Neuronal stem cell (in vitro differentiated cells): ENCODE measurements around the gene NSUN4.

Experiments used
- DNase-seq: peaks from one replicate; pipeline ENCODE4 v3.0.0-alpha.2; 2013; ENCODE audit warnings: low spot score
- H2AFZ ChIP-seq: one replicate; pipeline ENCODE4 v1.6.1; 2013; ENCODE audit warnings: mild to moderate bottlenecking, low read length, inconsistent platforms
- H2AK5ac ChIP-seq: 2 replicates; pipeline ENCODE4 v1.6.1; 2013; ENCODE audit warnings: low read depth, mild to moderate bottlenecking, inconsistent platforms, low read length, moderate library complexity, mixed read lengths
- H2BK120ac ChIP-seq: 2 replicates; pipeline ENCODE4 v1.6.1; 2013; ENCODE audit warnings: low read depth, mild to moderate bottlenecking, inconsistent platforms, low read length, moderate library complexity, mixed read lengths
- H2BK12ac ChIP-seq: one replicate; pipeline ENCODE4 v1.6.1; 2013; ENCODE audit warnings: low read length, inconsistent platforms
- H2BK15ac ChIP-seq: 2 replicates; pipeline ENCODE4 v1.6.1; 2013; ENCODE audit warnings: mild to moderate bottlenecking, low read length, inconsistent platforms, mixed read lengths
- H2BK5ac ChIP-seq: one replicate; pipeline ENCODE4 v1.6.1; 2013; ENCODE audit warnings: inconsistent platforms, mild to moderate bottlenecking, low read length, moderate library complexity
- H3K14ac ChIP-seq: one replicate; pipeline ENCODE4 v1.6.1; 2013; ENCODE audit warnings: low read length, inconsistent platforms
- H3K18ac ChIP-seq: 2 replicates; pipeline ENCODE4 v1.6.1; 2013; ENCODE audit warnings: low read length, inconsistent platforms
- H3K23ac ChIP-seq: 2 replicates; pipeline ENCODE4 v1.6.1; 2013; ENCODE audit warnings: low read depth, mild to moderate bottlenecking, mixed read lengths, low read length, inconsistent platforms; ENCODE audit not compliant: poor library complexity
- H3K27ac ChIP-seq: replicated peaks from 3 replicates; pipeline ENCODE4 v1.5.1; 2013; ENCODE audit warnings: low read length, inconsistent platforms
- H3K27me3 ChIP-seq, 3 experiments: 2 replicates each; pipeline ENCODE4 v1.6.1; 2013; ENCODE audit warnings: low read length in 3 of 3, mild to moderate bottlenecking in 2 of 3, inconsistent platforms in 1 of 3, low read depth in 1 of 3, mixed read lengths in 1 of 3, moderate library complexity in 1 of 3; ENCODE audit not compliant: control insufficient read depth in 3 of 3, insufficient read depth in 3 of 3
- H3K36me3 ChIP-seq, 2 donors: replicated peaks in 1 of 2; 2 replicates each; pipeline ENCODE4 v1.6.1; 2013; ENCODE audit warnings: low read length in 2 of 2; ENCODE audit not compliant: control insufficient read depth in 2 of 2, insufficient read depth in 2 of 2
- H3K4ac ChIP-seq: 2 replicates; pipeline ENCODE4 v1.6.1; 2013; ENCODE audit warnings: inconsistent platforms, mild to moderate bottlenecking, low read length, moderate library complexity
- H3K4me1 ChIP-seq, 2 donors: 1 replicate in 1 of 2; 2 replicates in 1 of 2; pipeline ENCODE4 v1.6.1; 2013; ENCODE audit warnings: low read length in 2 of 2, low read depth in 1 of 2; ENCODE audit not compliant: control insufficient read depth in 2 of 2, insufficient read depth in 1 of 2
- H3K4me2 ChIP-seq: one replicate; pipeline ENCODE4 v1.6.1; 2013; ENCODE audit warnings: mild to moderate bottlenecking, low read length, inconsistent platforms; ENCODE audit not compliant: insufficient read depth, poor library complexity, severe bottlenecking
- H3K4me3 ChIP-seq, 2 donors: 2 replicates each; pipeline ENCODE4 v1.5.1; 2013; ENCODE audit warnings: low read length in 2 of 2, mild to moderate bottlenecking in 2 of 2, inconsistent platforms in 1 of 2, moderate library complexity in 1 of 2
- H3K79me1 ChIP-seq: one replicate; pipeline ENCODE4 v1.6.1; 2013; ENCODE audit warnings: low read depth, mild to moderate bottlenecking, inconsistent platforms, low read length, moderate library complexity
- H3K9ac ChIP-seq: one replicate; pipeline ENCODE4 v1.6.1; 2013; ENCODE audit warnings: mild to moderate bottlenecking, low read depth, low read length, inconsistent platforms; ENCODE audit not compliant: poor library complexity
- H3K9me3 ChIP-seq, 2 donors: replicated peaks in 1 of 2; 2 replicates each; pipeline versions ENCODE3 to v1.6.1; 2013; ENCODE audit warnings: low read length in 2 of 2, mild to moderate bottlenecking in 2 of 2, inconsistent platforms in 1 of 2, low read depth in 1 of 2, mixed read lengths in 1 of 2, moderate library complexity in 1 of 2; ENCODE audit not compliant: control insufficient read depth in 2 of 2, insufficient read depth in 1 of 2
- H4K8ac ChIP-seq: one replicate; pipeline ENCODE4 v1.6.1; 2013; ENCODE audit warnings: low read depth, mild to moderate bottlenecking, inconsistent platforms, low read length, moderate library complexity
- H4K91ac ChIP-seq: one replicate; pipeline ENCODE4 v1.6.1; 2013; ENCODE audit warnings: low read length, low read depth, mild to moderate bottlenecking, inconsistent platforms; ENCODE audit not compliant: poor library complexity
- WGBS, 2 donors: extraction: QIAGEN DNeasy Blood & Tissue Kit; methylation state at CpG; one replicate each; pipeline ENCODE4 v1.1.7; 2013; ENCODE audit warnings: missing lambda C conversion rate in 2 of 2, mixed read lengths in 1 of 2; ENCODE audit not compliant: insufficient read length in 2 of 2, insufficient replicate concordance in 1 of 2; ENCODE audit errors: extremely low coverage in 2 of 2; 5-methylcytosine and 5-hydroxymethylcytosine counted together

NSUN4 gene

DNA sequence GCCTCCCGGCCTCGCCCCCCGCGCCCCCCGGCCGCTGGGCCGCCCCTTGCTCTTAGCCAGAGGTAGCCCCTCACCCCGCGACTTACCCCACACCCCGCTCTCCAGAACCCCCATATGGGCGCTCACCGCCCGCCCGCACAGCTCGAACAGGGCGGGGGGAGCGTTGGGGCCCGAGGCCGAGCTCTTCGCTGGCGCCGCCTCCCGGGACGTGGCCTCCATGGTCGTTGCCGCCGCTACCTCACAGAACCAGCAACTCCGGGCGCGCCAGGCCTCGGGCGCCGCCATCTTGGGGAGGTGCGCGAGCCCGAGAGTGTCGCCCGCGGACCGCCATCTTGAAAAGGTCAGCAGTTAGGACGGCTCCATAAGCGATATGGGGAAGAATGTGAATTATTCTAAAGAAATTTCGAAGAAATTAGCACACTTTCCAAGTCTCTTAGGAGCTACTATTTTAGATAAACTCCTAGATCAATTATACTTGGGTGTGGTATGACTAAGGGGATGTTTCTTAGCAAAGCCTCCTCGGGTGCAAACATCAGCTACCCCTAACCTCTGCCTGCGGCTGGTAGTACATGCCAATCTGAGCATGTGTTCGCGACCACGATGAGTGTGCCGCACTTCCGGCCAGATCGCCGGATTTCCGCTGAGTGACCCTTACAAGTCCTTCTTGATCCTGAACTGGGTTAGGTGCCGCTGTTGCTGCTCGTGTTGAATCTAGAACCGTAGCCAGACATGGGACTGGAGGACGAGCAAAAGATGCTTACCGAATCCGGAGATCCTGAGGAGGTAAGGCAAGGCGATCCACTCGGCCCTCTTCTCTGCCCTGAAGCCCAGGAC lies 37.4 kb upstream of the NSUN4 start, which contains the start of the genes LRRC41 and UQCRH:
Gene LRRC41, minus strand, starts transcription at position 579 of the 834 bp plus-strand sequence. Its CDS starts 294 bp downstream, at position 285.
Gene UQCRH, plus strand, starts transcription at position 661 of the 834 bp plus-strand sequence. Its CDS starts 69 bp downstream, at position 730.
- peak within 1 kb of the TSS; percentile 98 for H3K23ac ChIP-seq
- peak within 1 kb of the TSS; percentile 98 for H3K9ac ChIP-seq
- H3K18ac ChIP-seq: peak within 1 kb of the TSS; percentile 98
- DNase-seq: peak; percentile 97
- H4K91ac ChIP-seq: peak within 1 kb of the TSS; percentile 3
- H2AK5ac ChIP-seq: peak within 1 kb of the TSS; percentile 44
- H3K27me3 ChIP-seq: no peaks in the 10 kb centered on the region
- H2BK5ac ChIP-seq: peak within 1 kb of the TSS; percentile 98
- H2AFZ ChIP-seq: peak within 1 kb of the TSS; percentile 86
- no peak within 1 kb of the TSS for H4K8ac ChIP-seq
- no CpG with 5 or more reads among the region's 61 CpGs for WGBS, 2 donors
- H3K4ac ChIP-seq: peak within 1 kb of the TSS; percentile 69
- H3K4me3 ChIP-seq: peak within 1 kb of the TSS; percentile 87 to 93
- peak within 1 kb of the TSS; percentile 16 for H2BK12ac ChIP-seq
- peak within 1 kb of the TSS; percentile 83 for H2BK15ac ChIP-seq
- H3K27ac ChIP-seq: peak within 1 kb of the TSS; percentile 86
- peak within 1 kb of the TSS; percentile 72 for H2BK120ac ChIP-seq
- H3K36me3 ChIP-seq: peaks cover 0 to 29% of the 10 kb centered on the region in 2 donors
- H3K9me3 ChIP-seq: no peaks in the 10 kb centered on the region
- H3K79me1 ChIP-seq: peaks cover 6% of the 10 kb centered on the region
- peak within 1 kb of the TSS; percentile 73 for H3K14ac ChIP-seq
- H3K4me1 ChIP-seq: peaks cover 10 to 12% of the 10 kb centered on the region in 2 donors
- H3K4me2 ChIP-seq: peak within 1 kb of the TSS; percentile 98

DNA sequence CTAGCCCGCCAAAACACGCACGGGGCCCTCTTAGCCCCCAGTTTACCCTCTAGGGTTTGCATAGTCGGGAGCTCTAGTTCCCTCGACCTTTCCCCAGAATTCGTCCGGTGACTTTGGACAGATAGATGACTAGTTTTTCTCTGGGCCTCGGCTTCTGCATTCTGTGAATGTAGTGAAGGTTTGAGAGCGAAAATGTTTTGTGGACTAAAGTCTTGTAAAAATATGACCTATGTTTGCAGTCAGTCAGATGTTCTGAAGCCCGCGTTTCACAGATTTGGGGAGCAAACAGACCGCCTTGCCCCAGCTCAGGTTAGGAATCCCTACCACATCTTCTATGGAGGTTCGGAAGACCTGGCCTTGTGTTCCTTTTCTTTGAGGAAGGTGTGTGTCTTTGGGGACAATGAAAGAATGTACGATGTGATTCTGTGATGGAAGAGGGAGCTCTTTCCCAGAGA lies 36.7 kb upstream of the NSUN4 start:
- peak overlapping the region; percentile 97 for H3K9ac ChIP-seq
- no peak overlapping the region for H3K23ac ChIP-seq
- H2AFZ ChIP-seq: peak overlapping the region; percentile 86
- H3K36me3 ChIP-seq: peaks cover 0 to 30% of the 10 kb centered on the region in 2 donors
- H2AK5ac ChIP-seq: no peak overlapping the region
- H2BK120ac ChIP-seq: no peak overlapping the region
- H2BK5ac ChIP-seq: no peak overlapping the region
- peak overlapping the region; percentile 11 for H3K27ac ChIP-seq
- H3K4me1 ChIP-seq: peaks cover 10 to 12% of the 10 kb centered on the region in 2 donors
- no peaks in the 10 kb centered on the region for H3K27me3 ChIP-seq
- no peak overlapping the region for H2BK15ac ChIP-seq
- peaks cover 6% of the 10 kb centered on the region for H3K79me1 ChIP-seq
- H2BK12ac ChIP-seq: no peak overlapping the region
- H3K4me3 ChIP-seq: peak overlapping the region; percentile 87 to 93
- no peak overlapping the region for H4K8ac ChIP-seq
- no CpG with 5 or more reads among the region's 14 CpGs for WGBS, 2 donors
- H4K91ac ChIP-seq: no peak overlapping the region
- H3K9me3 ChIP-seq: no peaks in the 10 kb centered on the region
- peak overlapping the region; percentile 51 for H3K4me2 ChIP-seq
- no peak overlapping the region for H3K18ac ChIP-seq
- H3K14ac ChIP-seq: no peak overlapping the region
- DNase-seq: peak; percentile 9
- H3K4ac ChIP-seq: no peak overlapping the region

DNA sequence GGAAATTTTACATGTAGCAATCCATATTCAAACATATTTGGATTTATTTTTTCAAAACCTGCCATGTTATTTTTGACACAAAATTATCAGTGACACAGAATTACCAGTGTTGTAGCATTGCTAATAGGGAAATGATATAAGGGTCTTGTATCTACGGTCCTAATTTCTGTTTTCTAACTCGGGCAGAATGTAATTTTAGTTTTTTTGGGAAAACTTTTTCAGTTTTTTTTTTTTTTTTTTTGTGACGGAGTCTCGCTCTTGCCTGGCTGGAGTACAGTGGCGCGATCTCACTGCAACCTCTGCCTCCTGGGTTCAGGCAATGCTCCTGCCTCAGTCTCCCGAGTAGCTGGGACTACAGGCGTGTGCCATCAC lies 34.5 kb upstream of the NSUN4 start:
- Histone ChIP-seq H2BK120ac (no peak overlapping the region), H3K36me3 (peaks cover 13 to 48% of the 10 kb centered on the region in 2 donors), H2AFZ (no peak overlapping the region), H2BK5ac (no peak overlapping the region), H3K27ac (no peak overlapping the region), H3K4me1 (peaks cover 2 to 7% of the 10 kb centered on the region in 2 donors), H4K91ac (no peak overlapping the region), H3K4me2 (no peak overlapping the region), H3K9me3 (no peaks in the 10 kb centered on the region), H3K27me3 (no peaks in the 10 kb centered on the region), H3K4me3 (no peak overlapping the region), H3K79me1 (peaks cover 8% of the 10 kb centered on the region), H3K14ac (no peak overlapping the region), H3K9ac (no peak overlapping the region), H2AK5ac (no peak overlapping the region), H3K4ac (no peak overlapping the region), H3K23ac (no peak overlapping the region), H2BK12ac (no peak overlapping the region), H4K8ac (no peak overlapping the region), H2BK15ac (no peak overlapping the region), H3K18ac (no peak overlapping the region)
- no CpG with 5 or more reads among the region's 8 CpGs for WGBS, 2 donors
- no peak for DNase-seq
